Esophagus muscularis mucosa (tissue), 3 donors: Measurements from ENCODE around the gene TMEFF2.

Source experiments
- POLR2A ChIP-seq: fragments of 450-650 bp; IDR thresholded peaks from one replicate; pipeline ENCODE4 v1.6.1; 2017; ENCODE audit warnings: antibody characterized with exemption, moderate library complexity, mild to moderate bottlenecking, low read depth
- TF ChIP-seq, protein P1 (sequence below), 3 experiments: fragments of 200-600 bp in 2 of 3; fragments of 450-650 bp in 1 of 3; sonication (generic) in 2 of 3; IDR thresholded peaks; one replicate each; pipeline ENCODE4 v1.5.1; 2017 to 2019; ENCODE audit warnings: antibody characterized with exemption in 3 of 3, mild to moderate bottlenecking in 2 of 3, moderate library complexity in 1 of 3

GRCh38 chr2:192145496-192145895 is 49.2 kb downstream of the TMEFF2 start:
- TF ChIP-seq, protein P1, sequence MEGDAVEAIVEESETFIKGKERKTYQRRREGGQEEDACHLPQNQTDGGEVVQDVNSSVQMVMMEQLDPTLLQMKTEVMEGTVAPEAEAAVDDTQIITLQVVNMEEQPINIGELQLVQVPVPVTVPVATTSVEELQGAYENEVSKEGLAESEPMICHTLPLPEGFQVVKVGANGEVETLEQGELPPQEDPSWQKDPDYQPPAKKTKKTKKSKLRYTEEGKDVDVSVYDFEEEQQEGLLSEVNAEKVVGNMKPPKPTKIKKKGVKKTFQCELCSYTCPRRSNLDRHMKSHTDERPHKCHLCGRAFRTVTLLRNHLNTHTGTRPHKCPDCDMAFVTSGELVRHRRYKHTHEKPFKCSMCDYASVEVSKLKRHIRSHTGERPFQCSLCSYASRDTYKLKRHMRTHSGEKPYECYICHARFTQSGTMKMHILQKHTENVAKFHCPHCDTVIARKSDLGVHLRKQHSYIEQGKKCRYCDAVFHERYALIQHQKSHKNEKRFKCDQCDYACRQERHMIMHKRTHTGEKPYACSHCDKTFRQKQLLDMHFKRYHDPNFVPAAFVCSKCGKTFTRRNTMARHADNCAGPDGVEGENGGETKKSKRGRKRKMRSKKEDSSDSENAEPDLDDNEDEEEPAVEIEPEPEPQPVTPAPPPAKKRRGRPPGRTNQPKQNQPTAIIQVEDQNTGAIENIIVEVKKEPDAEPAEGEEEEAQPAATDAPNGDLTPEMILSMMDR (IDR thresholded peaks at IDR 0.05) = no peak
- no peak for TF ChIP-seq POLR2A
